Measurements from ENCODE around the gene SCAPER.
"Not testable (repeated sequence)": the region's sequence is repeated elsewhere in the genome, so short reads cannot be mapped to it uniquely, and the experiment has no call there.

GRCh38 chr15:76887280-76888141, 17.6 kb downstream of the SCAPER start:
- TF ChIP-seq, protein P1, sequence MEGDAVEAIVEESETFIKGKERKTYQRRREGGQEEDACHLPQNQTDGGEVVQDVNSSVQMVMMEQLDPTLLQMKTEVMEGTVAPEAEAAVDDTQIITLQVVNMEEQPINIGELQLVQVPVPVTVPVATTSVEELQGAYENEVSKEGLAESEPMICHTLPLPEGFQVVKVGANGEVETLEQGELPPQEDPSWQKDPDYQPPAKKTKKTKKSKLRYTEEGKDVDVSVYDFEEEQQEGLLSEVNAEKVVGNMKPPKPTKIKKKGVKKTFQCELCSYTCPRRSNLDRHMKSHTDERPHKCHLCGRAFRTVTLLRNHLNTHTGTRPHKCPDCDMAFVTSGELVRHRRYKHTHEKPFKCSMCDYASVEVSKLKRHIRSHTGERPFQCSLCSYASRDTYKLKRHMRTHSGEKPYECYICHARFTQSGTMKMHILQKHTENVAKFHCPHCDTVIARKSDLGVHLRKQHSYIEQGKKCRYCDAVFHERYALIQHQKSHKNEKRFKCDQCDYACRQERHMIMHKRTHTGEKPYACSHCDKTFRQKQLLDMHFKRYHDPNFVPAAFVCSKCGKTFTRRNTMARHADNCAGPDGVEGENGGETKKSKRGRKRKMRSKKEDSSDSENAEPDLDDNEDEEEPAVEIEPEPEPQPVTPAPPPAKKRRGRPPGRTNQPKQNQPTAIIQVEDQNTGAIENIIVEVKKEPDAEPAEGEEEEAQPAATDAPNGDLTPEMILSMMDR (IDR thresholded peaks at IDR 0.05; ENCODE audit: low read depth, low read length, missing input control) = not testable (repeated sequence)
- TF ChIP-seq, protein P2, sequence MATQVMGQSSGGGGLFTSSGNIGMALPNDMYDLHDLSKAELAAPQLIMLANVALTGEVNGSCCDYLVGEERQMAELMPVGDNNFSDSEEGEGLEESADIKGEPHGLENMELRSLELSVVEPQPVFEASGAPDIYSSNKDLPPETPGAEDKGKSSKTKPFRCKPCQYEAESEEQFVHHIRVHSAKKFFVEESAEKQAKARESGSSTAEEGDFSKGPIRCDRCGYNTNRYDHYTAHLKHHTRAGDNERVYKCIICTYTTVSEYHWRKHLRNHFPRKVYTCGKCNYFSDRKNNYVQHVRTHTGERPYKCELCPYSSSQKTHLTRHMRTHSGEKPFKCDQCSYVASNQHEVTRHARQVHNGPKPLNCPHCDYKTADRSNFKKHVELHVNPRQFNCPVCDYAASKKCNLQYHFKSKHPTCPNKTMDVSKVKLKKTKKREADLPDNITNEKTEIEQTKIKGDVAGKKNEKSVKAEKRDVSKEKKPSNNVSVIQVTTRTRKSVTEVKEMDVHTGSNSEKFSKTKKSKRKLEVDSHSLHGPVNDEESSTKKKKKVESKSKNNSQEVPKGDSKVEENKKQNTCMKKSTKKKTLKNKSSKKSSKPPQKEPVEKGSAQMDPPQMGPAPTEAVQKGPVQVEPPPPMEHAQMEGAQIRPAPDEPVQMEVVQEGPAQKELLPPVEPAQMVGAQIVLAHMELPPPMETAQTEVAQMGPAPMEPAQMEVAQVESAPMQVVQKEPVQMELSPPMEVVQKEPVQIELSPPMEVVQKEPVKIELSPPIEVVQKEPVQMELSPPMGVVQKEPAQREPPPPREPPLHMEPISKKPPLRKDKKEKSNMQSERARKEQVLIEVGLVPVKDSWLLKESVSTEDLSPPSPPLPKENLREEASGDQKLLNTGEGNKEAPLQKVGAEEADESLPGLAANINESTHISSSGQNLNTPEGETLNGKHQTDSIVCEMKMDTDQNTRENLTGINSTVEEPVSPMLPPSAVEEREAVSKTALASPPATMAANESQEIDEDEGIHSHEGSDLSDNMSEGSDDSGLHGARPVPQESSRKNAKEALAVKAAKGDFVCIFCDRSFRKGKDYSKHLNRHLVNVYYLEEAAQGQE (IDR thresholded peaks at IDR 0.05) = not testable (repeated sequence)
